PC-9 (cell line): Measurements from ENCODE around the gene STRC. TPM values are rescaled to one million over a fixed set of nuclear protein-coding genes. Genes with fewer than 3 reads are reported as not detected.
"Not testable (repeated sequence)": the region's sequence is repeated elsewhere in the genome, so short reads cannot be mapped to it uniquely, and the experiment has no call there.

Source experiments
- BruUV-seq: library from RNA; stranded (reverse); fragments of 400-500 nt; replicated peaks from 2 replicates; lab custom pipeline; 2021; lab: Mats Ljungman, UMichigan
- CTCF ChIA-PET: fragments of 300-600 bp; sonication (Branson Sonifier 250); formaldehyde crosslinking; loops from one replicate; lab custom pipeline; 2022; ENCODE audit warnings: antibody characterized with exemption; lab: Charles Lee
- POLR2A ChIA-PET: fragments of 300-600 bp; sonication (Branson Sonifier 250); formaldehyde crosslinking; loops from one replicate; lab custom pipeline; 2022; ENCODE audit warnings: antibody characterized with exemption; ENCODE audit not compliant: unreplicated experiment; lab: Charles Lee
- DNase-seq, 2 experiments: peaks; one replicate each; pipeline versions ENCODE4 v3.0.0 to v3.0.0-alpha.2; 2015 to 2022; ENCODE audit warnings: mixed read lengths in 1 of 2
- H2AFZ ChIP-seq: fragments of 200-600 bp; sonication (generic); 2 replicates; pipeline ENCODE4 v1.8.1; 2017; ENCODE audit warnings: antibody characterized with exemption
- H3F3A ChIP-seq: fragments of 200-600 bp; sonication (generic); 2 replicates; pipeline ENCODE4 v1.8.1; 2017; ENCODE audit warnings: antibody characterized with exemption, mild to moderate bottlenecking, low read depth; ENCODE audit not compliant: insufficient read depth
- H3K27ac ChIP-seq: fragments of 200-600 bp; sonication (generic); 2 replicates; pipeline ENCODE4 v1.6.1; 2016; ENCODE audit warnings: mixed run types
- H3K27me3 ChIP-seq: fragments of 200-600 bp; sonication (generic); 2 replicates; pipeline ENCODE4 v1.6.1; 2016; ENCODE audit warnings: low read depth, mixed run types; ENCODE audit not compliant: insufficient read depth
- H3K36me3 ChIP-seq: fragments of 200-600 bp; sonication (generic); 2 replicates; pipeline ENCODE4 v1.6.1; 2016; ENCODE audit warnings: low read depth, mixed run types
- H3K4me1 ChIP-seq: fragments of 200-600 bp; sonication (generic); replicated peaks from 2 replicates; pipeline ENCODE4 v1.6.1; 2016; ENCODE audit warnings: mixed run types; ENCODE audit not compliant: insufficient read depth
- H3K4me2 ChIP-seq: fragments of 200-600 bp; sonication (generic); 2 replicates; pipeline ENCODE4 v1.6.1; 2017; ENCODE audit warnings: mixed run types
- H3K4me3 ChIP-seq: fragments of 200-600 bp; sonication (generic); 2 replicates; pipeline ENCODE4 v1.6.1; 2016; ENCODE audit warnings: mixed run types
- H3K79me2 ChIP-seq: fragments of 200-600 bp; sonication (generic); 2 replicates; pipeline ENCODE4 v1.6.1; 2017; ENCODE audit warnings: low read depth, mixed run types
- H3K9me2 ChIP-seq: fragments of 200-600 bp; sonication (generic); 2 replicates; pipeline ENCODE4 v1.8.1; 2017; ENCODE audit warnings: mild to moderate bottlenecking; ENCODE audit not compliant: insufficient read depth
- H3K9me3 ChIP-seq: fragments of 200-600 bp; sonication (generic); 2 replicates; pipeline ENCODE4 v1.8.1; 2016; ENCODE audit warnings: low read depth; ENCODE audit not compliant: insufficient read depth
- H4K20me1 ChIP-seq: fragments of 200-600 bp; sonication (generic); 2 replicates; pipeline ENCODE4 v1.8.1; 2017; ENCODE audit not compliant: insufficient read depth
- EZH2 ChIP-seq: fragments of 200-600 bp; sonication (generic); IDR thresholded peaks from 2 replicates; pipeline ENCODE4 v1.8.0; 2017; ENCODE audit warnings: antibody characterized with exemption, low read depth
- intact Hi-C: fragments of 100-400 bp; cut with micrococcal nuclease; formaldehyde crosslinking; loops from one replicate; pipeline ENCODE4 v1.10.0; 2022; ENCODE audit not compliant: unreplicated experiment
- total RNA-seq: library from RNA; stranded (reverse); gene quantifications from 2 replicates; pipeline ENCODE4 v1.2.3, GENCODE V29; 2021
- TF ChIP-seq, protein P1 (sequence below): fragments of 200-600 bp; sonication (generic); conservative IDR thresholded peaks from 2 replicates; pipeline ENCODE4 v1.6.1; 2017; ENCODE audit warnings: mixed run types, antibody characterized with exemption, mild to moderate bottlenecking, moderate library complexity

Gene STRC
- total RNA-seq, 1 experiment from 2014 or later = 0.59 TPM

DNA sequence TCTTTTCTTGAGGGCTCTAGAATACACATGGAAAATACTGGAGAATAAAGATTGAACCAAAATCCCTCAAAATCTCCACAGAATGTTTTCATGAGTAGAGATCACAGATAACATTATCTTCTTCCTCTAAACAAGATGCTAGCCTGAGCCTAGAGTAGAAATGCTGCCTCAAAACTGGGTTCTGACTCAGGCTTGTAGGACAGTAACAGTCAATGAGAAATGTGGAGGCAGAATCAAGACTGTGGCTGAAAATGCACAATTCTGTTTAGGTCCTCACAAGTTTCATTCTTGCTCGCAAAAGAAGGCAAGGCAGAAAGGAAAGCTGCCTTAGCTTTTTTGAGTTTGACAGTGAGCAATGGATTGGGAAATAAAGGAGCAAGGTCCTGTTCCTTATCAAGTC, 44.0 kb downstream of the STRC start:
- H3K9me2 ChIP-seq, H4K20me1 ChIP-seq, DNase-seq, intact Hi-C loops, H3K79me2 ChIP-seq, H3K36me3 ChIP-seq, H3K4me1 ChIP-seq, H3K27ac ChIP-seq, H2AFZ ChIP-seq, H3K27me3 ChIP-seq, H3K9me3 ChIP-seq, POLR2A ChIA-PET, H3F3A ChIP-seq, BruUV-seq, H3K4me3 ChIP-seq, CTCF ChIA-PET, H3K4me2 ChIP-seq: not testable (repeated sequence)

DNA sequence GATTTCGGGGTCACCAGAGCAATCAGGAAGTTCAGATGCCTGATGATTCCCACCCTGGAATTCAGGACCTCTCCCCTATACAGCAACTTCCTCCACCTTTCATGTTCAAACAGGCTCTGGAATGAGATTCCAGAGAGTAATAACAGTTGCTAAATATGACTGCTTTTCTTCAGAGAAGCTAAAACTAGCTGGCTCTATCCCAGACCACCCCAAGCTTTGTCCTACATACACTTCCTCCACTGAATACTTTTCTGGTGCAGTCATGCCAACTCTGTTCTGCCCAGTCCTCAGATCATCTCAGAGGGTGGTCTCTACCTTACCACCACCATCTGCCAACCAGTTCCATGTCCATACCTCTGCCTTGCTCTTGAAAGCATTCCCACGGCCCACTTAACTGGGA, 52.0 kb downstream of the STRC start:
- CTCF ChIA-PET, H3F3A ChIP-seq, H3K9me2 ChIP-seq, H4K20me1 ChIP-seq, H3K4me3 ChIP-seq, H3K79me2 ChIP-seq, H3K36me3 ChIP-seq, H3K4me1 ChIP-seq, H3K4me2 ChIP-seq, H3K9me3 ChIP-seq, BruUV-seq, DNase-seq, H3K27ac ChIP-seq, H2AFZ ChIP-seq, H3K27me3 ChIP-seq, intact Hi-C loops, POLR2A ChIA-PET: not testable (repeated sequence)

DNA sequence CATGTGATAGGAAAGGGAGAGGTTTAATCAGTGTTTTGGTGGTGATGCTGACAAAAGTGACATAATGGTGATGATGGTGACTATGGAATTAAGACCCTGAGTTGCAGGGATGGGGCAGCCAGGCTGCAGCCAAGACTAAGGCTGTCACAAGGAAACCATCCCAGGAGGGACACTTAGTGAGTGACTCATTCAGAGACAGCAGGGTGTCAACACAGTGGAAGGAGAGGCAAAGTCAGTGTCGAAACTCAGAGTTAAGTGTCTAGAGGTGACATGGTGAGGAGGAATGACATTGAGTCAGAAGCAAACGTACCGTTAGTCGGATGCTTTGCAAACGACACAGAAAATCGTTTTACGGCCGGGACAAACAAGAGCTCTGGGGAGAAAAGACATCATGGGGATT, 54.8 kb downstream of the STRC start:
- POLR2A ChIA-PET, H3K79me2 ChIP-seq, H3K4me2 ChIP-seq, H3K27ac ChIP-seq, H3K9me3 ChIP-seq, H3K36me3 ChIP-seq, H3F3A ChIP-seq, H3K27me3 ChIP-seq, H3K9me2 ChIP-seq, H3K4me3 ChIP-seq, BruUV-seq, DNase-seq, intact Hi-C loops, CTCF ChIA-PET, H3K4me1 ChIP-seq, H4K20me1 ChIP-seq, H2AFZ ChIP-seq: not testable (repeated sequence)

DNA sequence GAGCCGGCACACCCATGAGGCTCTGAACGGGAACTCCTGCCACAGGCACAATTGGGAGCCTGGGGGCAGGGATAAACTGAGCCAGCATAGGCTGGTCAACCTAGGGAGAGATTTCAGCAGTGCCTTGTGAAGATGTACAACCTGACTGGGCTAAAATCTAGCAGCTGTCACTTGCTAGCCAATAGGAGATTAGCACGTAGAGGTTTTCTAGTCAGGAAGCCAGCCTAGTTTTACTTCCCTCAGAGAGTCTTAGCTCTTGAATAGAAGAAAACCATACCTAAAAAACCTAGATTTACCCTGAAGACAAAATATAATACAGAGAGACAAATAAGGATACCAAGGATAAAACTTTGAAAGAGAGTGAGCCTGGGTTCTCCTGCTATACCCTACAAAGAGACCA, 55.8 kb downstream of the STRC start:
- intact Hi-C loops, H4K20me1 ChIP-seq, CTCF ChIA-PET, H3K79me2 ChIP-seq, POLR2A ChIA-PET, H3K9me2 ChIP-seq, H3K4me2 ChIP-seq, H2AFZ ChIP-seq, H3K27me3 ChIP-seq, DNase-seq, H3K36me3 ChIP-seq, H3K4me3 ChIP-seq, H3K27ac ChIP-seq, H3K4me1 ChIP-seq, H3K9me3 ChIP-seq, BruUV-seq, H3F3A ChIP-seq: not testable (repeated sequence)

DNA sequence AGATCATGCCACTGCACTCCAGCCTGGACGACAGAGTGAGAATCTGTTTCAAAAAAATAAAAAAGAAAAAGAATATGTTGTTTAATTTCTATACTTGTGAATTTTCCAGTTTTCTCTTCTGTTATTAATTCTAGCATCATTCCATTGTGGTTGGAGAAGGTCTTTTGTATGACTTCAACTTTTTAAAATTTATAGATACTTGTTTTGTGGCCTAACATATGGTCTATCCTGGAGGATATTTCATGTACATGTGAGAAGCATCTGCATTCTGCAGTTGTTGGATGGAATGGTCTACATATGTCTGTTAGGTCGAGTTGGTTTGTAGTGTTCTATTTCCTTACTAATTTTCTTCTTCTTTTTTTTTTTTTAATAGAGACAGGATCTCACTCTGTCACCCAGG, 65.6 kb downstream of the STRC start:
- H3K4me2 ChIP-seq = no peak overlapping the region
- H2AFZ ChIP-seq = no peak overlapping the region
- H3K9me2 ChIP-seq = no peaks in the 10 kb centered on the region
- no peaks in the 10 kb centered on the region for H3F3A ChIP-seq
- TF ChIP-seq, protein P1, sequence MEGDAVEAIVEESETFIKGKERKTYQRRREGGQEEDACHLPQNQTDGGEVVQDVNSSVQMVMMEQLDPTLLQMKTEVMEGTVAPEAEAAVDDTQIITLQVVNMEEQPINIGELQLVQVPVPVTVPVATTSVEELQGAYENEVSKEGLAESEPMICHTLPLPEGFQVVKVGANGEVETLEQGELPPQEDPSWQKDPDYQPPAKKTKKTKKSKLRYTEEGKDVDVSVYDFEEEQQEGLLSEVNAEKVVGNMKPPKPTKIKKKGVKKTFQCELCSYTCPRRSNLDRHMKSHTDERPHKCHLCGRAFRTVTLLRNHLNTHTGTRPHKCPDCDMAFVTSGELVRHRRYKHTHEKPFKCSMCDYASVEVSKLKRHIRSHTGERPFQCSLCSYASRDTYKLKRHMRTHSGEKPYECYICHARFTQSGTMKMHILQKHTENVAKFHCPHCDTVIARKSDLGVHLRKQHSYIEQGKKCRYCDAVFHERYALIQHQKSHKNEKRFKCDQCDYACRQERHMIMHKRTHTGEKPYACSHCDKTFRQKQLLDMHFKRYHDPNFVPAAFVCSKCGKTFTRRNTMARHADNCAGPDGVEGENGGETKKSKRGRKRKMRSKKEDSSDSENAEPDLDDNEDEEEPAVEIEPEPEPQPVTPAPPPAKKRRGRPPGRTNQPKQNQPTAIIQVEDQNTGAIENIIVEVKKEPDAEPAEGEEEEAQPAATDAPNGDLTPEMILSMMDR = no peak
- no peak for TF ChIP-seq EZH2
- H3K4me3 ChIP-seq = no peak overlapping the region
- DNase-seq = no peak
- intact Hi-C loops = no loop called here
- no TSS peak for BruUV-seq
- POLR2A ChIA-PET = interaction anchor here (0.6 kb wide), 1 partner anchor 196 kb away, joined by 3 read pairs; no protein-coding TSS in a partner anchor
- no peaks in the 10 kb centered on the region for H3K4me1 ChIP-seq
- no peaks in the 10 kb centered on the region for H3K79me2 ChIP-seq
- no peaks in the 10 kb centered on the region for H3K36me3 ChIP-seq
- CTCF ChIA-PET = interaction anchor here (0.6 kb wide), 1 partner anchor 735 kb away, joined by 4 read pairs; the partner anchor contains the start of gene GOLM2
- H3K9me3 ChIP-seq = no peaks in the 10 kb centered on the region
- no peaks in the 10 kb centered on the region for H4K20me1 ChIP-seq
- no peaks in the 10 kb centered on the region for H3K27me3 ChIP-seq
- no peak overlapping the region for H3K27ac ChIP-seq
